Activated CD4-positive, CD25-positive, alpha-beta regulatory T cell treated with anti-CD3 and anti-CD28 coated beads, Interleukin-2, amount 50 U/mL, for 16 hours (primary cell): Measurements from ENCODE around the gene CRYGN.
A peak's percentile ranks its signal among the peaks of the same experiment; 100 is the strongest.

Experiments used
- DNase-seq: peaks from one replicate; pipeline ENCODE4 v3.0.0-alpha.2; 2020; ENCODE audit warnings: low read depth, low spot score

CRYGN gene

DNA sequence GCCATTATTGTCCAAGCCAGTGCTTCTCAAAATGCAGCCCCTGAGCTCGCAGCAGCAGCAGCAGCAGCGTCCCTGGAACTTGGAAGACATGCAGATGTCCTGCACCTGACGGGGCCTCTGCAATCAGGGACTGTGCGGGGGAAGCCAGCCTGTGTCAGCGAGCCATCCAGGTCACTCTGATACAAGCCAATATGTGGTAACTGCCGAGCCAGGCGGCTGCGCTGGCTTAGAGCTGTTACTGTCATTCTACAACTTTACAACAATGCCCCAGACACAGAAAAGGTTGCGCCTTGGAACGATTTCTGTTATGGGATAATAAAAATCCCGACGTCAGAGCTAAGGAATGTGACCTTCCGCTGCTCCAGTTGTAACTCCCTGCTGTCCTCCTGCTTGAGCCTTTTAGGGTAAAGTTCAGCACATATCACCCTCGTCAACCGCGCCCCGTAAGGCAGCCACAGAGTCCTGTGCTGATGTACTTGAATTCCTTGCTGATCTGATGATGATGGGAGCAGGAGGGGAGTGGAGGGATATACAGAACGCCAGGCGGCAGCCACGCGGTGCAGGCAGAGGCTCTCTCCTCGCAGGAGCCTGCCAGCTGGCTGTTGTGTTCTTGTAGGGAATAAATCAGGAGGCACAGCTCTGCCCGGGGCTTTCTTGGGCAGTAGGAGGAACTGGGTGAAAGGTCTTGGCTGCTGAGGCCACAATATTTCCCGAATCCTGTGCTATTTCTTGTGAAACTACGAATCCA, 20.0 kb upstream of the CRYGN start:
- DNase-seq: no peak

DNA sequence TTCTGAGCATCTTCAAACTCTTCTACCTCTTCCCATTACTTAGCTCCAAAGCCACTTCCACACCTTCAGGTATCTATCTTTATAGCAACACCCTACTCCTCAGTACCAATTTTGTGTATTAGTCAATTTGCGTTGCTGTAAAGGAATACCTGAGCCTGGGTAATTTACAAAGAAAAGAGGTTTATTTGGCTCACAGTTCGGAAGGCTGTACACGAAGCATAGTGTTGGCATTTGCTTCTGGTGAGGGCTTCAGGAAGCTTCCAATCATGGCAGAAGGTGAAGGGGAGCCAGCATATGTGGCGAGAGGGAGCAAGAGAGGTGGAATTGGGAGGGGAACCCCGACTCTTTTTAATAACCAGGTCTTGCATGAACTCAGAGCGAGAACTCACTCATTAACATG, 17.6 kb upstream of the CRYGN start:
- DNase-seq: no peak

DNA sequence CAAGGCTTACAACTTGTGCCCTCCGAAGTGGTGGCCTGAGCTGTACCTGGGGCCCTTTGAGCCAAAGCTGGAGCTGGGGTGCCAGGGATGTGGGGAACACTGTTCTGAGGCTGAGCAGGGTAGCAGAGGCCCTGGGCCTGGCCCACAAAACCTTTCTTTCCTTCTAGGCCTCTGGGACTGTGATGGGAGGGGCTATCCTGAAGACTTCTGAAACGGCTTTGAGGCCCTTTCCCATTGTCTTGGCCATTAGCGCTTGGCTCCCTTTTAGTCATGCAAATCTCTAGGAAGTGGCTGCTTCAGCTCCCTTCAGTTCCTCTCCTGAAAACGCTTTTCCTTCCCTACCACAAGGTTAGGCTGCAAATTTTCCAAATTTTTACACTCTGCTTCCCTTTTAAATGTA, 16.8 kb upstream of the CRYGN start:
- no peak for DNase-seq

- DNase-seq: no peak
Observed at GRCh38 chr7:151456276-151456675, 16.3 kb upstream of the CRYGN start.

DNA sequence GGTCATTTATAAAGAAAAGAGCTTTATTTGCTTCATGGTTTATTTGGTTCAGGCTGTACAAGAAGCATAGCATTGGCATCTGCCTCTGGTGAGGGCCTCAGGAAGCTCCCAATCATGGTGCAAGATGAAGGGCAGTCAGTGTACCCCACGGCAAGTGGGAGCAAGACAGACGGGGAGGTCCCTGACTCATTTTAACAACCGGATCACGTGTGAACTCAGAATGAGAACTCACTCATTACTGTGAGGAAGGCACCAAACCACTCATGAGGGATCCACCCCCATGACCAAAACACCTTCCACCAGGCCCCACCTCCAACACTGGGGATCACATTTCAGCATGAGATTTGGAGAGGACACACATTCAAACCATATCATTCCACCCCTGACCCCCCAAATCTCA, 15.7 kb upstream of the CRYGN start:
- no peak for DNase-seq

DNA sequence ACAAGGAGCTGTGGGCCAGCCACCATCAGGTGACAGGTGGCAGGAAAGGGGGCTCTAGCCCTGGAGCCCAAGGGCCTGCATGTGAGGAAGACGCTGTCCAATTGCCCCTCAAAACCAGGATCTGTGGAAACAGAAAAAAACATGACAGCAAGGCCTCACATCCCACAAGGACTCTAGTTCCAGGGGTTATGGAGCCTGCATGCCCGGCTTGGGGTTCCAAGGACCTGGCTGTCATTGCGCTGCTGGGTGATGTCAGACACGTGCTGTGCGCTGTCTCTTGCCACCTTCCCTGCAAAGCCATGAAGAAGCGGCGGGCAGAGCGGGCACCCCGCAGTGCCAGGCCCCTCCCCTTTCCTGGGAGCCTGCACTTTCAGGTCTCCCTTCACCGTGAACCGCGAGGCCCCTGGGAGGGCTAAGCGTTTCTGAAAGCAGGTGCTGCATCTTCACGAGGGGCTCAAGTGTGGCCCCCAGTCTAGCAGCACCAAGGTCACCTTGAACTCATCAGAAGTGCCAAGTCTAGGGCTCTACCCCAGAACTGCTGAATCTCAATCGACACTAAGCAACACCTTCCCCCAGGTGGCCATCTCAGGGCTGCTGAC, 15.1 kb upstream of the CRYGN start:
- no peak for DNase-seq

- no peak for DNase-seq
Observed at GRCh38 chr7:151454305-151454704, 14.4 kb upstream of the CRYGN start.

- no peak for DNase-seq
Observed at GRCh38 chr7:151453326-151453791, 13.4 kb upstream of the CRYGN start.

GRCh38 chr7:151452680-151453325, 12.9 kb upstream of the CRYGN start:
- DNase-seq: no peak

DNA sequence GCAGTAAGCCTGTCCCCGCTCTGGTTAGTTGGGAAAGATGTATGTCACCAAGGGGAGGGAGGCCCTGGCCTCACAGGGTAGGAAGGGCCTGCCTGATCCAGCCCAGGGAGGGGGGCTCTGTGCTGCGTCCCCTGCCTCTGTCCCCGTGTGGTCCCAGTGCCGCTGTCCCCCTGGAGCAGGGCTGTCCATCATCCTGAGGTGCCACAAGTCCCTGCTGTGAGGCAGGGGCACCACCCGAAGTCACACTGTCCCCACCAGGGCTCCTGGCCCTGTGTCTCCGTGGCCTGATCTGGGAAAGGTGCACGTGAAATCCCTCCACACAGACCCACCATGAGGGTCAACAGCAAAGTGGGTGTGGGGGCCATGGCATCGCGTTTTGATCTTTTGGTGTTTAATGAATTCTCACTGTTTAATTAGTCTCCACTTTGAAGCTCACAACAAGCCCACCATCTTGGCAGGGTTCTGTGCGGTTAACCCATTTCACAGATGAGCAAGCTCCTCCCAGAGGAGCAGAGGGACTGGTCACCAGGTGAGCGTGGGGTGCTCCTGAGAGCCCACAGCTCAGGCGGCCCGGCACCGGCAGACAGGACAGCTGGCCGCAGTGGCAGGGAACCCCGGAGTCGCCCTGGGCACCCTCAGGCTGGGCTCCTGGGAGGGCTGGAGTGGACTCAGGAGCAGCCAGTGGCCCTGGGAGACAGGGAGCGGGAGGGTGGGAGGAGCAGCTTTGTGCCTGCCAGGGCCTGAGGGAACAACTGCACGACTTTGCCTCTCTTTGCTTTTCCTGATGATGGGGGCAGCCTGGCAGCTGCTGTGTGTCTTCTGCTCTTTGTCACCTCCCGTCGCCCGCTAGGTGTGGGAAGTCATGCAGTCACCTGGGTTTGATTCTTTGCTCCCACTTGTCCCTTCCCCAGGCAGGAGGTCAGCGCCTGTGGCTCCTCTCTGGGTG, 12.0 kb upstream of the CRYGN start:
- no peak for DNase-seq

DNA sequence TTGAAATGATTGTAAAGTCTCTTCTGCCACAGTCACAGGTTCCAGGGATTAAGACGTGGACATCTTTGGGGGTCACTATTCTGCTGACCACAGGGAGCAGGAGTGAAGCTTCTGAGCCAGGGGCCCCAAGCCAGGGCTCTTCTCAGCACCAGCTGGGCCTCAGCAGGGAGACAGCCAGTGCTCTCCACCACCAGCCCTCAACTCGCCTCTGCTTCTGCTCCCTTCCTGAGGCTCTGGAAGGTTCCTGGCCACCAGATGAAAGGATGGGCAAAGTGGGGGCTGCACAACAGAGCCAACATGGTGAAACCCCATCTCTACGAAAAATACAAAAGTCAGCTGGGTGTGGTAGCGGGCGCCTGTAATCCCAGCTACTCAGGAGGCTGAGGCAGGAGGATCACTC, 11.2 kb upstream of the CRYGN start:
- DNase-seq: no peak

DNA sequence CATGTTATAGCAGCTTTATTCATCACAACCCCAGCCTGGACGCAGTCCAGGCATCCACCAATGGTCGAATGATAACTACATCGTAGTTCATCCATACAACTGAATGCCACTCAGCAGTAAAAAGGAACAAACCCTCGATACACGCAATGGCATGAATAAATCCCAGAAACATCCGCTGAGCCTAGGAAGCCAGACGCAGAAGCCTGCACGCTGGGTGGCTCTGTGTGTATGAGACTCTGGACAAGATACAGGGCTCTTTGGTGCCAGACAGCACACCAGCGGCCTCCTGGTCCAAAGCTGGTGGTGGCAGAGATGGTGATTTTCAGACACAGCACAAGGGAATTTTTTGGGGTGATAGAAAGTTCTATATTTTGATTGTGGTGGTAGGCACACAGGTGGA, 10.0 kb upstream of the CRYGN start:
- no peak for DNase-seq

DNA sequence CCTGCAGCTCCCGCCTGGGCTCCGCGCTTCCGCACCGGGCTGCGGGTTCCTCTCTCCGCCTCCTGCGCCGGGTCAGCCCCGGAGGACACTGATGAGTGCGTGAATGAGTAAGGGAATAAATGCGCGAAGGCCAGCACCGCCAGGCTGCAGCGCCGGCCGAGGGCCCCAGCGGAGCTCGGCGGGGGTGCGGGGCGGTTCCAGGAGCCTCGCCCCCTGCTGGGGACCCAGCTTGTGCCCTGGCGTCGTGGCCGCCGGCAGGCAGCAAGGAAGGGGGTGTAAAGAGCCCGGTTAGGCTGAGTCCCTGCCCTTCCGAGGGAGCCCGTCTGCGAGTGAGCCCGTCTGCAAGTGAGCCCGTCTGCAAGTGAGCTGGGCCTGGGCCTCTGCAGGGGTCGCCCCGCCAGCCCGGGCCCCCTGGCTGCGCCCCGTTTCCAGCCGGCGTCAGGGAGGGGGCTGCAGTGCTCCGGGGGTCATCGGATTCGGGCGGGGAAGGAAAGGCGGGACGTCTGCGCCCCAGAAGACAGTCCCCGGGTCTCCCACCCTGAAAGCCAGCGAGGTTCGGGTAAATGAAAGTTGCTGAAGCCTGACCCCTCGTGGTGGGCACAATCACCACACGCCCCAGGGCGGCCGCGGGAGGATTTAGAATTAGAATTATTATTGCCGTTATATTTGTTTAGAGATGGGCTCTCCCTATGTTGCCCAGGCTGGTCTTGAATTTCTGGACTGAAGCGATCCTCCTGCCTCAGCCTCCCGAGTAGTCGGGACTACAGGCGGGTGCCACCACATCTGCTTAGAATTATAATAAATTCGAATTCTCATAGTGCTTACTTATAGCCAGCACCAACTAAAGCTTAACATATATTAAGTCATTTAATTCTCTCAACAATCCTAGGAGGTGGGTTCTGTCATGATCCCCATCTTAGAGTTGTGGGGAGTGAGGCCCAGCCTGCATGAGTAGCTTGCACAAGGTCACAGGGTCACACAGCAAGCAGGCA, 8.6 kb upstream of the CRYGN start:
- DNase-seq: peak; percentile 57

DNA sequence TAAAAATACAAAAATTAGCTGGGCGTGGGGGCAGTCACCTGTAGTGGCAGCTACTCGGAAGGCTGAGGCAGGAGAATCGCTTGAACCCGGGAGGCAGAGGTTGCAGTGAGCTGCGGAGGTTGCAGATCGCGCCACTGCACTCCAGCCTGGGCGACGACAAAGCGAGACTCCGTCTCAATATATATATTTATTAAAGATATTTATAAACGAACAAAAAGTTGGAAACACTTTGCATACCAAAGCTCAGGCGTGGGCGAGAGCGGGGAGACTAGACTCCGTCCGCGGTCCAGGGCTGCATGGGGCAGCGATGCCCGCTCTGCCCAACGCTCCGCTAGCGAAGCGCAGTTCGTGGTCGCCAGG, 7.9 kb upstream of the CRYGN start:
- DNase-seq: no peak

DNA sequence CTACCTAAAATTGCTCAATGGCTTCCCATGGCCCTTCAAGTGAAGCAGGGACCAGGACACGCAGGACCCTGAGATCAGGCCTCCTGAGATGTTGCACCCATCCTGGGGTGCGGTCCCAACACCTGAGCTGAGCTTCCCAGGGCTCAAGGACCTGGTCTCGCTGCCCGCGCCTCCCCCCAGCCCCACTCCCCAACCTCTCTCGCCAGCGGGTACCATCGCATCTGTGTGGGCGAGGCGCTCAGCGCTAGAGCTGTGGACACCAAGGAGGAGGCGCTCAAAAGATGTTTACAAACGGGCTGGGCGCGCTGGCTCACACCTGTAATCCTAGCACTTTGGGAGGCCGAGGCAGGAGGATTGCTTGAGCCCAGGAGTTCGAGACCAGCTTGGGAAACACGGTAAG, 7.4 kb upstream of the CRYGN start:
- no peak for DNase-seq

DNA sequence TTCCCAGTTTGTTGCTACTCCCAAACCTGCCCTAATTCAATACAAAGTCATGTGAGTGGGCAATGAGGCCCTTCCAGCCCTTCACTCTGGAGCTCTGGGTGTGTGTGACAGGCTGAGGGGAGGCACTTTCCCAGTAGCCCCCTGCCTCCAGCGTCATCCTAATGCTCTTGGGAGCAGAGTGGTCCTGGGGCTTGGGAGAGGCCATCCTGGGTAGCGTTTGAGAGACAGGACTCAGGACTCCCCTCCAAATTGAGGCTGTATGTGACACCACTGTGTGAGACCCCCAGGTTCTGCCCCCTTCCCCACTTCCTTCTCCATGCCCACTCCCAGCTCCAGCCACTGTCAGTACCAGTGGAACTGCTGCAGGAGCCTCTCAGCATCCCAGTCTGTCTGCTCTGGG, 6.5 kb upstream of the CRYGN start:
- no peak for DNase-seq

- no peak for DNase-seq
Observed at GRCh38 chr7:151444632-151445031, 4.7 kb upstream of the CRYGN start.

GRCh38 chr7:151442776-151443496, 3.0 kb upstream of the CRYGN start:
- DNase-seq: no peak

GRCh38 chr7:151440799-151441445, 981 bp upstream of the CRYGN start:
- DNase-seq: no peak
